GM19372 (cell line): Measurements from ENCODE around the gene MT3.
A peak's percentile ranks its signal among the peaks of the same experiment; 100 is the strongest.

Source experiments
- ATAC-seq: cut with Tn5 transposase; IDR thresholded peaks from one replicate; pipeline ENCODE4 v1.9.1; 2021; ENCODE audit warnings: mild to moderate bottlenecking, low read depth, moderate library complexity; ENCODE audit not compliant: unreplicated experiment

Gene MT3

DNA sequence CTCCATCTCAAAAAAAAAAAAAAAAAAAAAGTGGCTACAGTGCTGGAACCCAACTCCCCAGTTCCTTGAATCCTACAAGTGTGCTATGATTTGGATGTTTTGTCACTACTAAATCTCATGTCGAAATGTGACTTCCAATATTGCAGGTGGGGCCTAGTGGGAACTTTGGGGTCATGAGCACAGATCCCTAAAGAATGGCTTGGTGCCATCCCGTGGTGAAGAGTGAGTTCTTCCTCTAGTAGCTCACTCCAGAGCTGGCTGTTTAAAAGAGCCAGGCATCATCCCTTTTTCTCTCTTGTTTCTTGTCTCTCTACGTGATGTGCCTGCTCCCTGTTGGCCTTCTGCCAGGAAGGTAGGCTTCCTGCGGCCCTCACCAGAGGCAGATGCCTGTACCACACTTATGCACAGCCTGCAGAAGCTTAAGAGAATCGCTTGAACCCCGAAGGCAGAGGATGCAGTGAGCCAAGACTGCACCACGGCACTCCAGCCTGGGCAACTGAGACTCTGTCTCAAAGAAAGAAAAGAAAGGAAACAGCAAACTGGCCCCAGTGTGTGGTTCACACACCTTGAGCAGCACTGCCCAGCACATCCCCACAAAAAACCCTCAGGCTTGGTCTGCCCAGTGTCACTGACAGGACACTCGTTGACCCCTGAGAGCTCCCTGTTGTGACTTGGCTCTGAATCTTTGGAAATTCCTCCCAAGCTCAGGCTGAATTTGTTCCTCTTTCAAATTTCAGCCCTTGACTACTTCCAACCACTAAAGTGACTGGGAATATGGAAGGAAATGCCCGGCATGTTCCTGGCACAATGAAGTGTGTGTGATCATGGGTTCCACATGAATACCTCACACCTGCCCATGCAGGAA is 39.4 kb downstream of the MT3 start:
- no peak for ATAC-seq

DNA sequence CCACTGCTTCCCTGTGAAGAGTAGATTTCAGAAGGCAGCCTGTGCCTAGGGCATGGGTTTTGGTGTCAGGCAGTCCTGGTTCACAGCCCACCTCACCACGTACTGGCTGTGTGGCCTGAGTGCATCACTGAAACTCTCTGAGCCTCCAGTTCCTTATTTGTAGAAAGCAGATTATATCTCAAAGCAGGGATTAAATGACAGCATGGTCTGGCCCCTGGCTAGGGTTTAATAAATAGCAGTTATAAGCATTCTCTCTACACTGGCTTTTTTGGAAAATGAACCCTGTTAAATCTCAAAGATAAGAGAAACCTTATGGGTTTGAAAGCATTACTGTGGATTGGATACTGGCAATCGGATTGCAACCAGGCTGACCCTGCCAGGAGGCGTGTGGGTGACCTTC is 40.2 kb downstream of the MT3 start:
- no peak for ATAC-seq

DNA sequence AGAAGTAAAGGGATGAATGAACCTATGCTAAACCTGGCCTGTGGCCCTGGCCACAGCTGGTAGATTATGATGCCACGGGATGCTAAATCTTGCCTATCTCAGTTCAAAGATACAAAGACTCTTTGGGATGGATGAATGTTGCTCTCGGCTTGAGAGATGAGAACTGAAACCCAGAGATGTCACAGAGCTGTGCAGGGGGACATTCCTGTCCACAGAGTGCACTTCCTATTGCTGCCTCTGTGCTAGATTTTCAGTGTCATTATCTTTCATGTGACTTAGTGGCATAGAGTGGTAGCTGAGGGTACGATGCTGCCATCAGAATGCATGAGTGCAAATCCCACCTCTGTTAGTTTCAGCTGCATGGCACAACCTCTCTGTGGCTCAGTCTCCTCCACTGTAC is 40.8 kb downstream of the MT3 start:
- ATAC-seq: peak; percentile 71

DNA sequence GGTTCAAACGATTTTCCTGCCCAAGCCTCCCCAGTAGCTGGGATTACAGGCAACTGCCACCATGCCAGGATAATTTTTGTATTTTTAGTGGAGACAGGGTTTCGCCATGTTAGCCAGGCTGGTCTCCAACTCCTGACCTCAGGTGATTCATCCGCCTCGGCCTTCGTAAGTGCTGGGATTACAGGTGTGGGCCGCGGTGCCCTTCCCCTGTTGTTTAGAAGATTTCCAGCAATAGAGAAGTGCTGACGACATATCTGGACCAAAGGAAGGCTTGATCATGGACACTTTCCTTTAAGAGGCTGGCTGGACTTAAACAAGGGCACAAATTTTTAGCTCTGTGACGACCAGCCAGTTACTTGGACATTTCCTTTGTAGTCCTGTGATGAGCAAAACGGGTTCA is 41.9 kb downstream of the MT3 start:
- no peak for ATAC-seq

DNA sequence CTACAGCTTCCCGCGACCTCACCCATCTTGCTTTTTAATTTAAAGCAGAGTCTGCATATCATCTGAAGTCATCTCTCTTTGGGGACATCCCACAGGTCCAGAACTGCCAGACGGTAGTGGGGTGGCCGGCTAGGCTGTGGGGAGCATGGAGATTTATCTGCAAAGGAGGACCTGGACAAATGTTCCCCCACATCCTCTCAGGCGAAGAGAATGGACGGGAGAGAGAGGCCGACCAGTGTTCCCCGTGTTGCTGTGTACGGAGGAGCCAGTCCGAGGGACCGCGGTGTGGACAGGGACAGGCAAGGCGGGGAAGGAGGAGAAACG is 42.5 kb downstream of the MT3 start:
- ATAC-seq: no peak

DNA sequence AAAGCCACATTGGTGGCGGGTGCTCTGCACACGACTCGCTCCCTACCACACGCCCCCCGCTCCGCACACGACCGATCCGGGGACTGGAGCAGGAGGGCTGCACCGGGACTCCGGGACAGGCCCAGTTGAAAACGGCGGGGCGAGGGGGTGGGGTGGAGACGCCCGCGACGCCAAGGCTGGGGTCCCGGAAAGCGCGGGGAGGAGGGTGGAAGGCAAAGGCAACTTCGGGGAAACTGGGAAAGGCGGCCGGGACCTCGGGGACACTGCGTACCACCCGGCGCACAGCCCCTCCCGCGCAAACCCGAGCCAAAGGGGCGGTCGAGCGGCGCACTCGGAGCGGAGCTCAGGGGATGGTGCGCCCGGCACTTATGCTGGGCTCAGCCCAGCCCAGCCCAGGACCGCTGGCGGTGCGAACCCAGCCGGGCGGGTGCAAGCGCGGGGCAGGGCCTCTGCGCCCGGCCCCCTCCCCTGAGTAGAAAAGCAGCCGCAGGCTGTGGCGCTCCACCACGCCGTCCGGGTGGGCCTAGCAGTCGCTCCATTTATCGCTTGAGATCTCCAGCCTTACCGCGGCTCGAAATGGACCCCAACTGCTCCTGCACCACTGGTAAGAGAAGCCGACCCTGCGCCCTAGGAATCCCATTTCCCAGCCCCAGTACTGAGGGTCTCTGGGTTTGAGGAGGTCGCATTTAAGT is 43.0 kb downstream of the MT3 start, which contains the start of gene MT1M:
MT1M (plus strand) TSS at position 504 of the 692 bp plus-strand sequence; CDS start at position 577, 73 bp downstream.
- ATAC-seq: no peak

DNA sequence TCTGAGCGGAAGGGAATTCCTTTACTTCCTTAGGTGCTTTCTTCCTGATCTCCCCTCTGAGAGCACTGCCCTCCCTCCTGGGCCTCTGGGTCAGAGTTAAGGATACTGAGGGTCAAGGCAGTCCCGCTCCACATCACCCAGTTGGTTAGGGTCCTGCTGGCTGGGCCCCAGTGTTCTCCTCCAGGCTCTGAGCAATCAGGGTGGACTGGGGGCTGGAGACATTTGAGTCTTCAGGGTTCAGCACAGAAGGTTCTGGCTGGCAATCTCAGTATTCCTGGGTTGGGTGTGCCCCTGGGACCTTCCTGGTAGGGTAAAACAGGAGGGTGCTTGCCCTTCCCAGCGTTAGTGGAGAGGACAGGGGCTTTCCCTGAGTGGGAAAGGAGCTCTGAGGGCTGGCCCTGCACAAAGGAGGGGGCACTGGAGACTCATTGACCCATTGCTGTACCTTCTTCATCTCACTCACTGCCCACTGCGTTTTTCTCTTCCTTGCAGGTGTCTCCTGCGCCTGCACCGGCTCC is 43.6 kb downstream of the MT3 start:
- ATAC-seq: no peak

DNA sequence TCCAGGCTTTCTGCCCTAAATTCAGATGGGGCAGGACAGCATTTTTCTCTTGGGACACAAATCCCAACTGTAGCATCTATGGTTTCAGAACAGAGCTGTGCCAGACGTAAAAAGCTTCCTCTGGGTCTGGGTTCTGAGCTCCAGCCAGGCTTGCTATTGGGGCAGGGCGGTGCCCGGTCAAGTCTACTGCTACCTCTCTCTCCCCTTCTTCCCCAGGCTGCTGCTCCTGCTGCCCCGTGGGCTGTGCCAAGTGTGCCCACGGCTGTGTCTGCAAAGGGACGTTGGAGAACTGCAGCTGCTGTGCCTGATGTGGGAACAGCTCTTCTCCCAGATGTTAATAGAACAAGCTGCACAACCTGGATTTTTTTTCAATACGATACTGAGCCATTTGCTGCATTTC is 44.2 kb downstream of the MT3 start:
- no peak for ATAC-seq

DNA sequence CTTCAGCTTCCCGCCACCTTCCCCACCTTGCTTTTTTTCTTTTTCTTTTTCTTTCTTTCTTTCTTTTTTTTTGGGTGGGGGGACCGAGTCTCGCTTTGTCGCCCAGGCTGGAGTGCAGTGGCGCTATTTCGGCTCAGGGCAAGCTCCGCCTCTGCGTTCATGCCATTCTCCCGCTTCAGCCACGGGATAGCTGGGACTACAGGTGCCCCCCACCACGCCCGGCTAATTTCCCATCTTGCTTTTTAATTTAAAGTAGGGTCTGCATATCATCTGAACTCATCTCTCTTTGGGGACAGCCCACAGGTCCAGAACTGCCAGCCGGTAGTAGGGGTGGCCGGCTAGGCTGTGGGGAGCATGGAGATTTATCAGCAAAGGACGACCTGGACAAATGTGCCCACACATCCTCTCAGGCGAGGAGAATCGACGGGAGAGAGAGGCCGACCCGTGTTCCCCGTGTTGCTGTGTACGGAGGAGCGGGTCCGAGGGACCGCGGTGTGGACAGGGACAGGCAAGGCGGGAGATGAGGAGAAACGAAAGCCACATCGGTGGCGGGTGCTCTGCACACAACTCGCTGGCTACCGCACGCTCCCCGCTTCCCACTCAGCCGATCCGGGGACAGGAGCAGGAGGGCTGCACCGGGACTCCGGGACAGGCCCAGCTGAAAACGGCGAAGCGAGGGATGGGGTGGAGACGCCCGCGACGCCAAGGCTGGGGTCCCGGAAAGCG is 45.5 kb downstream of the MT3 start:
- no peak for ATAC-seq

DNA sequence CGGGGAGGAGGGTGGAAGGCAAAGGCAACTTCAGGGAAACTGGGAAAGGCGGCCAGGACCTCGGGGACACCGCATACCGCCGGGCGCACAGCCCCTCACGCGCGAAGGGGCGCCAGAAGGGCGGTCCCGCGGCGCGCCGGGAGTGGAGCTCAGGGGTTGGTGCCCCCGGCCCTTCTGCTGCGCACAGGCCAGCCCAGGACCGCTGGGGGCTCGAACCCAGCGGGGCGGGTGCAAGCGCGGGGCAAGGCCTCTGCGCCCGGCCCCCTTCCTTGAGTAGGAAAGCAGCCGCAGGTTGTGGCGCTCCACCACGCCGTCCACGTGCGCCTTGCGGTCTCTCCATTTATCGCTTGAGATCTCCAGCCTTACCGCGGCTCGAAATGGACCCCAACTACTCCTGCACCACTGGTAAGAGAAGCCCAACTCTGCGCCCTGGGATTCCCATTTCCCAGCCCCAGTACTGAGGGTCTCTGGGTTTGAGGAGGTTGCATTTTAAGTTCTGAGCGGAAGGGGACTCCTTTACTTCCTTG is 46.2 kb downstream of the MT3 start:
- no peak for ATAC-seq

DNA sequence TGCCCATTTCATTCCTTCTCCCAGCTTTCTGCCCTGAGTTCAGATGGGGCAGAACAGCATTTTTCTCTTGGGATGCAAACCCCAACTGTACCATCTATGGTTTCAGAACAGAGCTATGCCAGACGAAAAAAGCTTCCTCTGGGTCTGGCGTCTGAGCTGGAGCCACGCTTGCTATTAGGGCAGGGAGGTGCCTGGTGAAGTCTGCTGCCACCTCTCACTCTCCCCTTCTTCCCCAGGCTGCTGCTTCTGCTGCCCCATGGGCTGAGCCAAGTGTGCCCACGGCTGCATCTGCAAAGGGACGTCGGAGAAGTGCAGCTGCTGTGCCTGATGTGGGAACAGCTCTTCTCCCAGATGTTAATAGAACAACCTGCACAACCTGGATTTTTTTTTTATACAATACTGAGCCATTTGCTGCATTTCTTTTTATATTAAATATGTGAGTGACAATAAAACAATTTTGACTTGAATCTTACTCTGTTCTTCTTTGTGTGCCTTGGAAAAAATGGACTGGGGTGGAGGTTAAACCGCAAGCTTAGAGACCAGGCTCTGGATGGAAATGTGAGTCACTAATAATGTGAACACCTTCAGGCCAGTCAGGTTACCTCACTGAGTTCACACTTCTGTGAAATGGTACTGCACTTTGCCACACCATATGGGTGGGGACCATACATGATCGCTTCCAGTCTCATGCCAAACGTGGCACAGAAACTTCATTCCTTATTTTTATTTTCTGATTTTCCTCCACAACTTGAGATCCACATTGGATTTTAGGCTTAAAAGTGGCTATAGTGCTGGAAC is 47.5 kb downstream of the MT3 start:
- ATAC-seq: no peak

DNA sequence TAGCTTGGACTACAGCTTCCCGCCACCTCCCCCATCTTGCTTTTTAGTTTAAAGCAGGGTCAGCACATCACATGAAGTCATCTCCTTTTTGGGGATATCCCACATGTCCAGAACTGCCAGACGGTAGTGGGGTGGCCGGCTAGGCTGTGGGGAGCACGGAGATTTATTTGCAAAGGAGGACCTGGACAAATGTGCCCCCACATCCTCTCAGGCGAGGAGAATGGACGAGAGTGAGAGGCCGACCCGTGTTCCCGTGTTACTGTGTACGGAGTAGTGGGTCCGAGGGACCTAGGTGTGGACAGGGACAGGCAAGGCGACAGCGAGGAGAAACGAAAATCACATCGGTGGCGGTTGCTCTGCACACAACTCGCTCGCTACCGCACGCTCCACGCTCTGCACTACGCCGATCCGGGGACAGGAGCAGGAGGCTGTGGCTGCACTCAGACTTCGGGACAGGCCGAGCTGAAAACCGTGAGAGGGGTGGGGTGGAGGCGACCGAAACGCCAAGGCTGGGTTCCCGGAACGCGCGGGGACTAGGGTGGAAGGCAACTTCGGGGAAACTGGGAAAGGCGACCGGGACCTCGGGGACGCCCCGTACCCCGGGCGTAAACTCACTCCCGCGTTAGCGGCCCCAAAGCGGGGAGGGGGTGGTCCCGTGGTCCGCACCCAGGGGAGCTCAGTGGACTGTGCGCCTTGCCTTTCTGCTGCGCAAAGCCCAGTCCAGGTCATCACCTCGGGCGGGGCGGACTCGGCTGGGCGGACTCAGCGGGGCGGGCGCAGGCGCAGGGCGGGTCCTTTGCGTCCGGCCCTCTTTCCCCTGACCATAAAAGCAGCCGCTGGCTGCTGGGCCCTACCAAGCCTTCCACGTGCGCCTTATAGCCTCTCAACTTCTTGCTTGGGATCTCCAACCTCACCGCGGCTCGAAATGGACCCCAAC is 48.8 kb downstream of the MT3 start, which contains the start of gene MT1A:
MT1A (plus strand) TSS at position 853 of the 937 bp plus-strand sequence; CDS start at position 926, 73 bp downstream.
- no peak for ATAC-seq

DNA sequence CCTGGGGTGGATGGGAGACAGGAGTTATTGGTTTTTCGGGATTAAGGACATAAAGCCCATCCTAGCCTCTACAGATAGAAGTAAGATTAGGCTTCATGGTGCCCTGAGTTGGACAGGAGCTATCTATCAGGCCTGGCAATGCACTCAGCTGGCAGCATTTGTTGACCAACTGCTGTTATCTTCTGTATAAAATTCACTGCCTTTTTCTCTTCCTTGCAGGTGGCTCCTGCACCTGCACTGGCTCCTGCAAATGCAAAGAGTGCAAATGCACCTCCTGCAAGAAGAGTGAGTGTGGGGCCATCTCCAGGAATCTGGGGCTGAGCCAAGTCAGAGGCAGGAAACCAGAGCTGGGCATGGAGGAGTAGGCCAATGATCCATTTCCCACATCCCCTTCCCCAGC is 49.7 kb downstream of the MT3 start:
- no peak for ATAC-seq

DNA sequence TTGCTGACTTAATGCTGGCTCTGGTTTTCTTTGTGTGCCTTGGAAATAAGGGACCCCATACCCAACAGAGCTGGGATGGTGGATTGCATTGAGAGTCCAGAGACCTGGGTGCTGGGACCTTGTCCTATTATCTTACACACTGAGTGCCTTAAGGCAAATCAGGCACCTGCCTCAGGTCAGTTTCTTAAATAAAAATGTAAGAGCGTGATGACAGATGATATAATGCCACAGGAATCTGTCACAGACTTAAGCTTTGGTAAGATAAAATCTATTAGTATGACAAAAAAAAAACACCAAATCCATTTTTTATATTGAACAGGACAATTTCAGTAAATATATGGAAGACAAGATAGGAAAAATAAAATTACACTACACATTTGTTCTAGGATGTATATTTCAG is 50.7 kb downstream of the MT3 start:
- no peak for ATAC-seq
